Stimulated activated CD4-positive, alpha-beta T cell treated with anti-CD3 and anti-CD28 coated beads, Interleukin-12 subunit alpha, Interleukin-12 subunit beta, amount 100 ng/mL, for 24 hours (primary cell): ENCODE results near the gene OR3A1.
"Not testable (repeated sequence)": the region's sequence is repeated elsewhere in the genome, so short reads cannot be mapped to it uniquely, and the experiment has no call there.

Experiments used
- DNase-seq, 2 experiments: peaks; one replicate each; pipeline ENCODE4 v3.0.0-alpha.2; 2020; ENCODE audit warnings: low read depth in 2 of 2

Gene OR3A1

DNA sequence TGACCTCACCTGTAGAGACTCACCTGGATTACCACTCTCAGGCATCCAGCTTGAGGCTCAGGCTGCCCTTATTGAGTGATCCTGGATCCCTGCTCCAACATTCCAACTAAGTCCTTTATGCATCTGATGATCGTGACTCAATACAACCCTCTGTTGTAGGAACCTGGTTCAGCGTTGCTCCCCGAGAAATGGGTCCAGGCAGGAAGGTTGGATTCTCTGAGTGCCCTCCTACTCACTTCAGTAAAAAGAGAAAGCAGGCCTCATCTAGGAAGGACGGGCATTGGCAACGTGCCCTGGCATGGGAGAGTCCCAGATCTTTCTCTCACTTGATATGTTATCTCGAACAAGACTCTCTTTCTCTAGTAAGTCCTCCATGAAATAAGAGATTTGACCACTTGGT, at the start of gene OR3A1:
OR3A1 (minus strand) TSS at position 101 of the 400 bp plus-strand sequence. CDS start 5,778 bp downstream, outside the sequence.
- no peak for DNase-seq

DNA sequence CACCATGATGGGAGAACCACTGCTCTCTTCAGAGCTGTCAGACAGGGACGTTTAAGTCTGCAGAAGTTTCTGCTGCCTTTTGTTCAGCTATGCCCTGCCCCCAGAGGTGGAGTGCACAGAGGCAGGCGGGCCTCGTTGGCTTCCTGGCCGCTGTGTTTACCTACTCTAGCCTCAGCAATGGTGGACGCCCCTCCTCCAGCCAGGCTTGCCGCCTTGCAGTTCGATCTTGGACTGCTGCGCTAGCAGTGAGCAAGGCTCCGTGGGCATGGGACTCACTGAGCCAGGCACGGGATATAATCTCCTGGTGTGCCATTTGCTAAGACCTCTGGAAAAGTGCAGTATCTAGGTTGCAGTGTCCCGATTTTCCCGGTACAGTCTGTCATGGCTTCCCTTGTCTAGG, 44.6 kb upstream of the OR3A1 start:
- DNase-seq: not testable (repeated sequence)

- no peak for DNase-seq
These were observed 37.7 kb upstream of the OR3A1 start for GRCh38 chr17:3335876-3336275.

GRCh38 chr17:3318336-3318735, 20.2 kb upstream of the OR3A1 start:
- DNase-seq: no peak

DNA sequence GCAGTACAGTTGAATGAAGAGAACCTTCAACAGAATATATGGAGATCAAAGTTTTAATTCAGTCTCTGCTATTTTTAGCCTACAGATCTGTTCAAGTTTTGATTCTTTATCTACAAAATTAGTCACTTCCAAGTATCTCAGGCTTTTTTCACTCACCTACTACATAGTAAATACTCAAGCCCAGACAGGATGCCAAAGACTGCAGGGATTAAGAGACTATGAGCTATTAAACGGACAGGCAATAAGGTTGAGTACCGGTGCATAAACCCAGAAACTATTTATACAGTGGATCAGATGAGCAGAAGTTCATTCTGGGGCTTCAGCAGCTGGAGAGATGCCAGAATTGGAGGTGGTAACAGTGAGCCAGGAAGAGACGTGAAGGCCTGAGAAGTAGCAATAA, 18.7 kb upstream of the OR3A1 start:
- DNase-seq: no peak

GRCh38 chr17:3308603-3309002, 10.4 kb upstream of the OR3A1 start:
- DNase-seq: no peak

- no peak for DNase-seq
These were observed 2.5 kb downstream of the OR3A1 start for GRCh38 chr17:3295632-3296031.

DNA sequence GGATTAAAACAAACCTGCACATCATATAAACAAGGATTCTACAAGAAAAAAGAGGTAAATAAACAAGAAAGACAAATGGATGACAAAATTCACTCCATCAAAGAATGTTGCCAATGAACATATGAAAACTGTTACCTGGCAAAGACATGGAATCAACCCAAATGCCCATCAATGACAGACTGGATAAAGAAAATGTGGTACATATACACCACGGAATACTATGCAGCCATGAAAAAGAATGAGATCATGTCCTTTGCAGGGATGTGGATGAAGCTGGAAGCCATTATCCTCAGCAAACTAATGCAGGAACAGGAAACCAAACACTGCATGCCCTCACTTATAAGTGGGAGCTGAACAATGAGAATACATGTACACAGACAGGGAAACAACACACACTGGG, 4.6 kb downstream of the OR3A1 start:
- DNase-seq: not testable (repeated sequence)

GRCh38 chr17:3282901-3283300, 15.3 kb downstream of the OR3A1 start:
- no peak for DNase-seq

DNA sequence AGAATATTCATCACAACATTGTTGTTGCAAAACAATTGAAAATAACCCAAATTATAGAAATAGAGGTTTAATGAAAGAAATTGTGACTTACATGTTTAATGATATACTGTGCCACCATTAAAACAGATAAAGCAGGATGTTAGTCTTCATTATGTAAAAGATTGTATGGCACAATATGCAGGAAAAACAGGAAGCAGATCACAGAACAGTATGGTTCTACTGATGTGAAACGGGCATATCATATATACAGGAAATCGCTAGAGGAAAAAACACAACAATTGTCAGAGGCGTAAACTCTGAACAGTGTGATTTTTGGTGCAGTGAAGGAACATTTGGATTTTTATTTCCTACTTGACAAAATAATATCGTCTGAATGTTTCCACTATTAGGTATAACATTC, 22.0 kb downstream of the OR3A1 start:
- no peak for DNase-seq

DNA sequence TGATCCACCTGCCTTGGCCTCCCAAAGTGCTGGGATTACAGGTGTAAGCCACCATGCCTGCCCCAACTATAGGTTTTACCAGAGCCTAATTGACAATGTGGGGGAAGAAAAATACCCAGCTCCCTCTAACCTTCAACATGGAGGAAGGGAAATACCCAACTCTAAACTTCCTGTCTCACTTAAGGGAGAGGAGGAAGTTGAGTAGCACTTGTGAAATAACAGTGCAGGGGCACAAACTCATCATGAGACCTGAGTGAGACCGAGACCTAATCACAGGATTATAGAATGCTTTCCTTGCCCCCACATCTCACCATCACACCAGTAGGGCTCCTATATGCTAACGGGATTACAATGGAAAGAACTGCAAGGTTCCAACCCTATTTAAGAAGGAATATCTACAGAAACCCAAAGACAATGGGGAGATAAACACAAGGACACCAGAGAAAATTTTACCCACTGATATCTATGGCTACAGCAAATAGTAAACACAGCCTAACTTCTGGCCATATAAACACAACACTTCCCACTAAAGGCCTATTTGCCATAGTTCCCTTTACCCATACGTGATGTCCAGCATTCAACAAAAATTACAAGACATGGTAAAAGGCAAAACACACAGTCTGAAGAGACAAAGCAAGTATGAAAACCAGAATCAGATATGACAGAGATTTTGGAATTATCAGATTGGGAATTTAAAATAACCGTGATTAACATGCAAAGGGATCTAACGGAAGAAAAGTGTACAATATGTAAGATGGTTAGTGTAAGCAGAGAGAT, 26.9 kb downstream of the OR3A1 start:
- no peak for DNase-seq

DNA sequence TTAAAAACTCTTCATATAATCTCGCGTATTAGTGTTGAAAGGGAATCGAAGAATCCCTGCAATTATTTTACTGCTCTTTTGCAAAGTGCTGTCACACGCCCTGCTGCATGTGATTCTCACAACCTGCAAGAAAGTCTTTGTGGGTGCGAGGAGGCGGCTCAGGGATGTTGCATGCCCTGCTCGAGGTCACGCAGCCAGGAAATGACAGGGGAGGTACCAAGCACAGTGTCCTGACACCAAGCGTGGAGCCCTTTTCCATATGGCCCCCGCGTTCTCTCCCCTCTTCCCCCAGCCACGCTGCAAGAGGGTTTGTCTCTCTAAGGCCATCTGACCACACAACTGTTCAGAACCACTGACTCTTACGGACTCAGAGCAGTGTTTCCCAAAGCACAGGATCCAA, 37.6 kb downstream of the OR3A1 start:
- no peak for DNase-seq

DNA sequence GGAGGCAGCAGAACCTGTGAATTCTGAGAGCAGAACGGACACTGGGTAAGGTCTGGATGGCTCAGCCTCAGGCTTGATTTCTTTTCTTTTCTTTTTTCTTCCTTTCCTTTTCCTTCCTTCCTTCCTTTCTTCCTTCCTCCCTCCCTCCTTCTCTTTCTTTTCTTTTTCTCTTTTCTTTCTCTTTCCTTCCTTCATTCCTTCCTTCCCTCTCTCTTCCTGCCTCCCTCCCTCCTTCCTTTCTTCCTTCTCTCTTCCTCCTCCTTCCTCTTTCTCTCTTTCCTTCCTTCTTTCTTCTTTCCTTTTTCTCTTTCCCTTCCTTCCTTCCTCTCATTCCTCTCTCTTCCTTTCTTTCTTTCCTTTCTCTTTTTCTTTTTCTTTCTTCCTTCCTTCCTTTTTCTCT, 38.0 kb downstream of the OR3A1 start:
- DNase-seq: no peak

DNA sequence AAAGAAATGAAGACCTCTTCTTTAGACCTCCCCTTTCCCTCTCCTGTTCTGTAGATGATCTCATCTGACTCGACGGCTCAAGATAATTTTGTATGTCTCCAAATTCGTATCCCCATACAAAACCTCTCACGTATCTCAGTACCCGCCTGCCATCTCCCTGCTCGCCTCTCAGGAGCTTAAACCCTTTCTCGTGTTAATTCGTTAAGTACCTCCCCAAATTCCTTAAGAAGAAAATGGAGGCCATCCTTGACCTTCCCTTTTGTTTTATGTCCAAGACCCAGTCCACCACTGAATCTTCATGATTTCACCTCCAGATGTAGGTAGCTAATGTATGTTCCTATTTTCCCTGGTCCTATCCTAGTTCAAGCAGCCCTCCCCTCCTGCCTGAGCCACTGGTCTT, 41.6 kb downstream of the OR3A1 start:
- DNase-seq: no peak

GRCh38 chr17:3249013-3249412, 49.1 kb downstream of the OR3A1 start:
- DNase-seq: not testable (repeated sequence)

- DNase-seq: not testable (repeated sequence)
These were observed 53.3 kb downstream of the OR3A1 start for GRCh38 chr17:3244841-3245240.

- not testable (repeated sequence) for DNase-seq
These were observed 57.1 kb downstream of the OR3A1 start for GRCh38 chr17:3241044-3241443.
